K562 (cell line): ENCODE measurements around the gene CCDC136. TPM values are rescaled to one million over a fixed set of nuclear protein-coding genes. Genes with fewer than 3 reads are reported as not detected.

Source experiments
- ARHGAP35 ChIP-seq: fragments of 450-650 bp; IDR thresholded peaks from 2 replicates; pipeline ENCODE4 v1.6.1; 2018; ENCODE audit not compliant: partially characterized antibody
- HNRNPK ChIP-seq: fragments of 200-400 bp; formaldehyde crosslinking; IDR thresholded peaks from one replicate; pipeline ENCODE4 v1.6.1; 2018; ENCODE audit warnings: mild to moderate bottlenecking, low read depth, low read length; ENCODE audit not compliant: poor library complexity, severe bottlenecking
- MAFG ChIP-seq: fragments of 450-650 bp; conservative IDR thresholded peaks from 2 replicates; pipeline ENCODE4 v1.6.1; 2016; ENCODE audit warnings: missing genetic modification characterization, missing compliant biosample characterization
- NELFE ChIP-seq: IDR thresholded peaks from 2 replicates; pipeline ENCODE4 v1.6.1; 2011; ENCODE audit warnings: mild to moderate bottlenecking; ENCODE audit not compliant: insufficient read depth, insufficient read length
- polyA plus RNA-seq, 8 experiments: library from polyadenylated mRNA; depleted of rRNA in 4 of 8; stranded (reverse) in 5 of 8; unstranded in 3 of 8; fragments of >200 nt; fragmentation: Nextera tagmentation in 2 of 8; fragmentation: Illumina TruSeq in 1 of 8; extraction: Ambion mirVana in 2 of 8; extraction: Trizol in 1 of 8; gene quantifications; 2 replicates each; pipeline versions ENCODE4 v1.2.1 to v1.2.3, GENCODE V29; 2011 to 2014; ENCODE audit warnings: inconsistent platforms in 1 of 8, missing spikeins in 1 of 8
- total RNA-seq, 7 experiments: library from RNA; depleted of rRNA in 6 of 7; stranded (reverse); fragments of >200 nt in 6 of 7; fragmentation: Illumina TruSeq in 2 of 7; extraction: Trizol in 2 of 7; gene quantifications; 2 replicates each; pipeline versions ENCODE4 v1.2.1 to v1.2.3, GENCODE V29; 2011 to 2021; ENCODE audit warnings: low replicate concordance in 1 of 7
- TF ChIP-seq, protein P1 (sequence below), 2 experiments: fragments of 450-650 bp; formaldehyde crosslinking in 1 of 2; IDR thresholded peaks; 2 replicates each; pipeline versions ENCODE4 v1.4.0 to v1.6.1; 2014 to 2020; ENCODE audit warnings: mild to moderate bottlenecking in 2 of 2, borderline replicate concordance in 1 of 2, low read depth in 1 of 2
- TF ChIP-seq, protein P2 (sequence below): fragments of 450-650 bp; formaldehyde crosslinking; IDR thresholded peaks from 2 replicates; pipeline ENCODE4 v1.4.0; 2022; ENCODE audit warnings: mild to moderate bottlenecking, moderate library complexity
- TF ChIP-seq, protein P3 (sequence below), 2 experiments: fragments of 450-650 bp in 1 of 2; sonication (generic) in 1 of 2; formaldehyde crosslinking; conservative IDR thresholded peaks; 2 replicates each; pipeline versions ENCODE4 v1.4.0 to v1.8.1; 2020 to 2022; ENCODE audit warnings: mild to moderate bottlenecking in 1 of 2, missing genetic modification reagents in 1 of 2
- TF ChIP-seq, protein P4 (sequence below), 2 experiments: fragments of 150-350 bp in 1 of 2; IDR thresholded peaks; 2 replicates each; pipeline ENCODE4 v1.6.1; 2012 to 2016; ENCODE audit warnings: low read depth in 2 of 2, low read length in 2 of 2, mild to moderate bottlenecking in 1 of 2, moderate library complexity in 1 of 2

Gene CCDC136
- total and polyA plus RNA-seq, 9 of the 15 experiments (the other 6 are each of a cell fraction or from before 2014, with no cell fraction given): 2.4 to 40.8 (median 26.5) TPM

DNA sequence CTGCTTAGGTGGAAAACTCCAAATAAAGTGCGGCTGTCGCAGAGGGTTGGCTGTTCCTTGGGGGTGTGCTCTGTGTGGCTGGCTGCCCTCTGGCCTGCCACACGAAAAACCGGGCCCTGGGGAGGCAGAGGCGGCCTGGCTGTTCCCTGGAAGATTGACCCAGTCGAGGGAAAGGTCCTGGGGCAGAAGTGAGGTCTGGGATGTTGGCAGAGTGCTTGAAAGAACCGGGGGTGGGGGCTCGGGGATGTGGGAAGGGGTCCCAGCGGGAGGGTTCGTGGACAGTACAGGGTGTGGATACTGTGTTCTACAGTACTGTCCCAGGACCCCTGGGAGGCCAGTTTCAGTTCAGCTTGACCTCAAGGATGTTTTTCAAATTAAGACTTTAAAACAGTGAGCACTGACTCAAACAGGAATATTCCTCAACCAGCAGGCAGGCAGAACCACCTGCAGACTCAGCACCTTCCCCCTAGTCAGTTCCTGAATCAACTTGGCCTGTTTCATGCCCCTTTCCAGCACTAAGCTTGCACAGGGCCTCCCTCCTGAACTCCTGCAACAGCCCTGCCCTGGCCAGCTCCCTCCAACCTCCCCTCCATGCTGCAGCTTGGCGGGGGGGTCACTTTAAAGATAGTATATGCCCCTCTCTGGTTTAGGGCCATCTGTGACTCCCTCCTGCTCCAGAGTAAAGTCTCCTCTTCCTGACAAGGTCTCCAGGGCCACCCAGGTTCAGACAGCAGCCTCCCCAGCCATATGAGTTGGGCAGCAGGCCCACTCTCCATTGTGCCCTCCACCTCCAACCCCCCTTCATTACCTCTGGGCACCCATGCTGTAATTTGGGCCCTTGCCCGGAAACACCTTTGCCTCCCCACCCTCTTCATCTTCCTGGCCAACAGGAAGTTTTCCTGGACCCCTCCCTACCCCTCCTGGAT, 67.7 kb downstream of the CCDC136 start (continued):
- TF ChIP-seq, protein P1, sequence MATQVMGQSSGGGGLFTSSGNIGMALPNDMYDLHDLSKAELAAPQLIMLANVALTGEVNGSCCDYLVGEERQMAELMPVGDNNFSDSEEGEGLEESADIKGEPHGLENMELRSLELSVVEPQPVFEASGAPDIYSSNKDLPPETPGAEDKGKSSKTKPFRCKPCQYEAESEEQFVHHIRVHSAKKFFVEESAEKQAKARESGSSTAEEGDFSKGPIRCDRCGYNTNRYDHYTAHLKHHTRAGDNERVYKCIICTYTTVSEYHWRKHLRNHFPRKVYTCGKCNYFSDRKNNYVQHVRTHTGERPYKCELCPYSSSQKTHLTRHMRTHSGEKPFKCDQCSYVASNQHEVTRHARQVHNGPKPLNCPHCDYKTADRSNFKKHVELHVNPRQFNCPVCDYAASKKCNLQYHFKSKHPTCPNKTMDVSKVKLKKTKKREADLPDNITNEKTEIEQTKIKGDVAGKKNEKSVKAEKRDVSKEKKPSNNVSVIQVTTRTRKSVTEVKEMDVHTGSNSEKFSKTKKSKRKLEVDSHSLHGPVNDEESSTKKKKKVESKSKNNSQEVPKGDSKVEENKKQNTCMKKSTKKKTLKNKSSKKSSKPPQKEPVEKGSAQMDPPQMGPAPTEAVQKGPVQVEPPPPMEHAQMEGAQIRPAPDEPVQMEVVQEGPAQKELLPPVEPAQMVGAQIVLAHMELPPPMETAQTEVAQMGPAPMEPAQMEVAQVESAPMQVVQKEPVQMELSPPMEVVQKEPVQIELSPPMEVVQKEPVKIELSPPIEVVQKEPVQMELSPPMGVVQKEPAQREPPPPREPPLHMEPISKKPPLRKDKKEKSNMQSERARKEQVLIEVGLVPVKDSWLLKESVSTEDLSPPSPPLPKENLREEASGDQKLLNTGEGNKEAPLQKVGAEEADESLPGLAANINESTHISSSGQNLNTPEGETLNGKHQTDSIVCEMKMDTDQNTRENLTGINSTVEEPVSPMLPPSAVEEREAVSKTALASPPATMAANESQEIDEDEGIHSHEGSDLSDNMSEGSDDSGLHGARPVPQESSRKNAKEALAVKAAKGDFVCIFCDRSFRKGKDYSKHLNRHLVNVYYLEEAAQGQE (IDR thresholded peaks at IDR 0.05; ENCODE audit: borderline replicate concordance): 0 out of 2 replicates have a peak, but pooled peaks have one; percentile 7
- TF ChIP-seq, protein P1 (CRISPR knock-in tag; IDR thresholded peaks at IDR 0.05; ENCODE audit: low read depth): no peak
- TF ChIP-seq, protein P2, sequence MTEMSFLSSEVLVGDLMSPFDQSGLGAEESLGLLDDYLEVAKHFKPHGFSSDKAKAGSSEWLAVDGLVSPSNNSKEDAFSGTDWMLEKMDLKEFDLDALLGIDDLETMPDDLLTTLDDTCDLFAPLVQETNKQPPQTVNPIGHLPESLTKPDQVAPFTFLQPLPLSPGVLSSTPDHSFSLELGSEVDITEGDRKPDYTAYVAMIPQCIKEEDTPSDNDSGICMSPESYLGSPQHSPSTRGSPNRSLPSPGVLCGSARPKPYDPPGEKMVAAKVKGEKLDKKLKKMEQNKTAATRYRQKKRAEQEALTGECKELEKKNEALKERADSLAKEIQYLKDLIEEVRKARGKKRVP (CRISPR knock-in tag): 0 out of 2 replicates have a peak, but pooled peaks have one; percentile 17
- TF ChIP-seq, protein P3, sequence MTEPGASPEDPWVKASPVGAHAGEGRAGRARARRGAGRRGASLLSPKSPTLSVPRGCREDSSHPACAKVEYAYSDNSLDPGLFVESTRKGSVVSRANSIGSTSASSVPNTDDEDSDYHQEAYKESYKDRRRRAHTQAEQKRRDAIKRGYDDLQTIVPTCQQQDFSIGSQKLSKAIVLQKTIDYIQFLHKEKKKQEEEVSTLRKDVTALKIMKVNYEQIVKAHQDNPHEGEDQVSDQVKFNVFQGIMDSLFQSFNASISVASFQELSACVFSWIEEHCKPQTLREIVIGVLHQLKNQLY (CRISPR knock-in tag; conservative IDR thresholded peaks at IDR 0.05): 0 out of 4 replicates have a peak, but pooled peaks of 1 of the 2 experiments have one; percentile 10
- TF ChIP-seq ARHGAP35: peak; percentile 30
- TF ChIP-seq, protein P4, sequence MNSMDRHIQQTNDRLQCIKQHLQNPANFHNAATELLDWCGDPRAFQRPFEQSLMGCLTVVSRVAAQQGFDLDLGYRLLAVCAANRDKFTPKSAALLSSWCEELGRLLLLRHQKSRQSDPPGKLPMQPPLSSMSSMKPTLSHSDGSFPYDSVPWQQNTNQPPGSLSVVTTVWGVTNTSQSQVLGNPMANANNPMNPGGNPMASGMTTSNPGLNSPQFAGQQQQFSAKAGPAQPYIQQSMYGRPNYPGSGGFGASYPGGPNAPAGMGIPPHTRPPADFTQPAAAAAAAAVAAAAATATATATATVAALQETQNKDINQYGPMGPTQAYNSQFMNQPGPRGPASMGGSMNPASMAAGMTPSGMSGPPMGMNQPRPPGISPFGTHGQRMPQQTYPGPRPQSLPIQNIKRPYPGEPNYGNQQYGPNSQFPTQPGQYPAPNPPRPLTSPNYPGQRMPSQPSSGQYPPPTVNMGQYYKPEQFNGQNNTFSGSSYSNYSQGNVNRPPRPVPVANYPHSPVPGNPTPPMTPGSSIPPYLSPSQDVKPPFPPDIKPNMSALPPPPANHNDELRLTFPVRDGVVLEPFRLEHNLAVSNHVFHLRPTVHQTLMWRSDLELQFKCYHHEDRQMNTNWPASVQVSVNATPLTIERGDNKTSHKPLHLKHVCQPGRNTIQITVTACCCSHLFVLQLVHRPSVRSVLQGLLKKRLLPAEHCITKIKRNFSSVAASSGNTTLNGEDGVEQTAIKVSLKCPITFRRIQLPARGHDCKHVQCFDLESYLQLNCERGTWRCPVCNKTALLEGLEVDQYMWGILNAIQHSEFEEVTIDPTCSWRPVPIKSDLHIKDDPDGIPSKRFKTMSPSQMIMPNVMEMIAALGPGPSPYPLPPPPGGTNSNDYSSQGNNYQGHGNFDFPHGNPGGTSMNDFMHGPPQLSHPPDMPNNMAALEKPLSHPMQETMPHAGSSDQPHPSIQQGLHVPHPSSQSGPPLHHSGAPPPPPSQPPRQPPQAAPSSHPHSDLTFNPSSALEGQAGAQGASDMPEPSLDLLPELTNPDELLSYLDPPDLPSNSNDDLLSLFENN (IDR thresholded peaks at IDR 0.05; ENCODE audit: low read depth in 2 of 2, low read length in 2 of 2): 0 out of 4 replicates have a peak, but pooled peaks of 1 of the 2 experiments have one; percentile 17
- no peak for TF ChIP-seq HNRNPK
- peak; percentile 18; the same call in 1 of the 2 replicates for TF ChIP-seq MAFG (tag)
- no peak for TF ChIP-seq NELFE
